Tibial nerve (tissue), 4 donors: ENCODE data around the gene NAXD. TPM values are rescaled to one million over a fixed set of nuclear protein-coding genes. Genes with fewer than 3 reads are reported as not detected.

Experiments used
- DNase-seq, 2 donors: peaks; one replicate each; pipeline ENCODE4 v3.0.0-alpha.2; 2019; ENCODE audit warnings: low spot score in 2 of 2
- H3K27ac ChIP-seq, 4 donors: fragments of 200-600 bp; sonication (generic) in 3 of 4; one replicate each; pipeline ENCODE4 v1.5.1; 2017 to 2019; ENCODE audit warnings: mild to moderate bottlenecking in 1 of 4
- H3K27me3 ChIP-seq, 2 donors: fragments of 200-600 bp; sonication (generic) in 1 of 2; one replicate each; pipeline versions ENCODE4 v1.5.1 to v1.6.0; 2017 to 2019
- H3K36me3 ChIP-seq, 3 donors: fragments of 200-600 bp; sonication (generic); one replicate each; pipeline ENCODE4 v1.5.1; 2018 to 2019
- H3K4me1 ChIP-seq, 4 donors: fragments of 200-600 bp; sonication (generic) in 3 of 4; one replicate each; pipeline ENCODE4 v1.5.1; 2017 to 2019
- H3K4me3 ChIP-seq, 4 donors: fragments of 200-600 bp; sonication (generic) in 3 of 4; one replicate each; pipeline ENCODE4 v1.5.1; 2017 to 2019; ENCODE audit warnings: mild to moderate bottlenecking in 1 of 4, moderate library complexity in 1 of 4
- H3K9me3 ChIP-seq, 4 donors: fragments of 200-600 bp; sonication (generic) in 3 of 4; one replicate each; pipeline ENCODE4 v1.5.1; 2017 to 2019
- CTCF ChIP-seq, 5 experiments: fragments of 200-600 bp in 3 of 5; fragments of 450-650 bp in 2 of 5; sonication (generic) in 3 of 5; IDR thresholded peaks; one replicate each; pipeline ENCODE4 v1.5.1; 2016 to 2019; ENCODE audit warnings: antibody characterized with exemption in 5 of 5, mild to moderate bottlenecking in 3 of 5, moderate library complexity in 2 of 5
- EP300 ChIP-seq, 2 donors: sonication (generic); formaldehyde crosslinking; IDR thresholded peaks; one replicate each; pipeline ENCODE4 v1.6.1; 2017; ENCODE audit warnings: antibody characterized with exemption in 2 of 2, mild to moderate bottlenecking in 1 of 2
- POLR2A ChIP-seq, 2 donors: fragments of 450-650 bp; IDR thresholded peaks; one replicate each; pipeline ENCODE4 v1.6.1; 2017; ENCODE audit warnings: antibody characterized with exemption in 2 of 2, mild to moderate bottlenecking in 2 of 2, moderate library complexity in 2 of 2
- WGBS, 2 donors: methylation state at CpG; one replicate each; pipeline ENCODE4 v1.1.5; 2018; 5-methylcytosine and 5-hydroxymethylcytosine counted together
- total RNA-seq, 4 donors: library from RNA; depleted of rRNA; stranded (reverse); fragments of >200 nt; gene quantifications; one replicate each; pipeline ENCODE4 v1.1.0, GENCODE V29; 2016

Gene NAXD
- total RNA-seq, 4 donors from 2014 or later = 27.6 to 45.7 (median 38.5) TPM

- H3K27ac ChIP-seq = no peak overlapping the region
- DNase-seq = no peak
- no peaks in the 10 kb centered on the region for H3K36me3 ChIP-seq
- no peak overlapping the region for H3K4me3 ChIP-seq
- H3K9me3 ChIP-seq = no peaks in the 10 kb centered on the region
- H3K27me3 ChIP-seq = peaks cover 0 to 12% of the 10 kb centered on the region in 2 donors
- H3K4me1 ChIP-seq = peaks cover 0 to 13% (median 6%) of the 10 kb centered on the region in 4 donors
- TF ChIP-seq POLR2A (IDR thresholded peaks at IDR 0.05) (no peak), CTCF (IDR thresholded peaks at IDR 0.05) (no peak), EP300 (IDR thresholded peaks at IDR 0.05) (no peak)
- 76 to 81% methylated on average over 20 of the region's 20 CpGs for WGBS, 2 donors
Observed at GRCh38 chr13:110571896-110572777, 43.2 kb upstream of the NAXD start.

DNA sequence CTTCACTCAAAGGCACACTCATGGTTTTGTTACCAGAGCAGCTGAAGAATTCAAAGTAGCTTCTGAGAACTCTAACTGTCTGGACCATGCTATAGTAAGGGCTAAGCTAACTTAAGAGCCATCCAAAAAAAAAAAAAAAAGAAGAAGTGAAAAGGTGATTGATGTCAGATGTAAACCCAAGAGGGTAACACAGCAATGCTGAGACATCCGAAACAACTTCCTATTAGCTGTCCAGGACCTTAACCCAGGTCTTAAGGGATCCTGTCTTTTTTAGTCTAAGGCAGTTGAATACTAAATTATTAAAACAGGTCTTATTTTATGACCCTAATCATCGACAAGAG, 42.6 kb upstream of the NAXD start:
- DNase-seq = no peak
- TF ChIP-seq EP300 (IDR thresholded peaks at IDR 0.05) (no peak), POLR2A (IDR thresholded peaks at IDR 0.05) (no peak), CTCF (IDR thresholded peaks at IDR 0.05) (no peak)
- Histone ChIP-seq H3K27ac (no peak overlapping the region), H3K9me3 (no peaks in the 10 kb centered on the region), H3K4me1 (peaks cover 0 to 13% (median 6%) of the 10 kb centered on the region in 4 donors), H3K4me3 (no peak overlapping the region), H3K36me3 (no peaks in the 10 kb centered on the region), H3K27me3 (peaks cover 0 to 12% of the 10 kb centered on the region in 2 donors)
- 58 to 63% methylated on average over 2 of the region's 2 CpGs for WGBS, 2 donors

- no peaks in the 10 kb centered on the region for H3K36me3 ChIP-seq
- no peak for DNase-seq
- TF ChIP-seq POLR2A (IDR thresholded peaks at IDR 0.05) (no peak), EP300 (IDR thresholded peaks at IDR 0.05) (no peak), CTCF (IDR thresholded peaks at IDR 0.05) (no peak)
- 63 to 65% methylated on average over 9 of the region's 9 CpGs for WGBS, 2 donors
- peaks cover 0 to 12% of the 10 kb centered on the region in 2 donors for H3K27me3 ChIP-seq
- H3K4me3 ChIP-seq = no peak overlapping the region
- no peaks in the 10 kb centered on the region for H3K9me3 ChIP-seq
- H3K4me1 ChIP-seq = peaks cover 0 to 22% (median 7%) of the 10 kb centered on the region in 4 donors
- H3K27ac ChIP-seq = no peak overlapping the region
Observed at GRCh38 chr13:110574161-110574560, 41.2 kb upstream of the NAXD start.

- peak in 1 of 2 donors; percentile 33 for DNase-seq
- Histone ChIP-seq H3K4me1 (peaks cover 0 to 22% (median 7%) of the 10 kb centered on the region in 4 donors), H3K36me3 (no peaks in the 10 kb centered on the region), H3K9me3 (no peaks in the 10 kb centered on the region), H3K27ac (no peak overlapping the region), H3K4me3 (no peak overlapping the region), H3K27me3 (peaks cover 0 to 12% of the 10 kb centered on the region in 2 donors)
- 50 to 51% methylated on average over 15 of the region's 15 CpGs for WGBS, 2 donors
- no peak for TF ChIP-seq EP300 (IDR thresholded peaks at IDR 0.05)
Observed at GRCh38 chr13:110575322-110576069, 39.8 kb upstream of the NAXD start.

DNA sequence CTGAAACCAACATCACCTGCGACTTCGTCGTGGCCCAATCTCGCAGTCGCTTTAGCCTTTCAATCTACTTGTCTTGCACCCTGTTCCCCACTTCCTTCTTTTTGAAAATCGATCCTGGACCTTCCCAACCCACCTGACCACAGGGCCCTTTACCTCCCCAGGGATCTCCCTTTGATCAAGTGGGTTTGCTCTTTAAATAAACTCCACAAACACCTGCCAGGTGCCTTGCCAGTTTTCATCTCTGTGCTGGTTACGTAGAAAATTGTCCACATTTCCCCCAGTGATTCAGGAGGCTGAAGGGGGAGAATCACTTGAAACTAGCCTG, 39.3 kb upstream of the NAXD start:
- H3K4me3 ChIP-seq = no peak overlapping the region
- no peak for DNase-seq
- TF ChIP-seq EP300 (IDR thresholded peaks at IDR 0.05) (no peak), CTCF (IDR thresholded peaks at IDR 0.05) (no peak), POLR2A (IDR thresholded peaks at IDR 0.05) (no peak)
- no peak overlapping the region for H3K27ac ChIP-seq
- no peaks in the 10 kb centered on the region for H3K9me3 ChIP-seq
- no peaks in the 10 kb centered on the region for H3K36me3 ChIP-seq
- peaks cover 0 to 22% (median 7%) of the 10 kb centered on the region in 4 donors for H3K4me1 ChIP-seq
- H3K27me3 ChIP-seq = peaks cover 0 to 12% of the 10 kb centered on the region in 2 donors
- WGBS, 2 donors = 89 to 90% methylated on average over 7 of the region's 7 CpGs
